Neuronal stem cell (in vitro differentiated cells): ENCODE results near the gene MAP3K12.
A peak's percentile ranks its signal among the peaks of the same experiment; 100 is the strongest.

Source experiments
- DNase-seq: peaks from one replicate; pipeline ENCODE4 v3.0.0-alpha.2; 2013; ENCODE audit warnings: low spot score
- H2AFZ ChIP-seq: one replicate; pipeline ENCODE4 v1.6.1; 2013; ENCODE audit warnings: mild to moderate bottlenecking, low read length, inconsistent platforms
- H2AK5ac ChIP-seq: 2 replicates; pipeline ENCODE4 v1.6.1; 2013; ENCODE audit warnings: low read depth, mild to moderate bottlenecking, inconsistent platforms, low read length, moderate library complexity, mixed read lengths
- H2BK120ac ChIP-seq: 2 replicates; pipeline ENCODE4 v1.6.1; 2013; ENCODE audit warnings: low read depth, mild to moderate bottlenecking, inconsistent platforms, low read length, moderate library complexity, mixed read lengths
- H2BK12ac ChIP-seq: one replicate; pipeline ENCODE4 v1.6.1; 2013; ENCODE audit warnings: low read length, inconsistent platforms
- H2BK15ac ChIP-seq: 2 replicates; pipeline ENCODE4 v1.6.1; 2013; ENCODE audit warnings: mild to moderate bottlenecking, low read length, inconsistent platforms, mixed read lengths
- H2BK5ac ChIP-seq: one replicate; pipeline ENCODE4 v1.6.1; 2013; ENCODE audit warnings: inconsistent platforms, mild to moderate bottlenecking, low read length, moderate library complexity
- H3K14ac ChIP-seq: one replicate; pipeline ENCODE4 v1.6.1; 2013; ENCODE audit warnings: low read length, inconsistent platforms
- H3K18ac ChIP-seq: 2 replicates; pipeline ENCODE4 v1.6.1; 2013; ENCODE audit warnings: low read length, inconsistent platforms
- H3K23ac ChIP-seq: 2 replicates; pipeline ENCODE4 v1.6.1; 2013; ENCODE audit warnings: low read depth, mild to moderate bottlenecking, mixed read lengths, low read length, inconsistent platforms; ENCODE audit not compliant: poor library complexity
- H3K27ac ChIP-seq: replicated peaks from 3 replicates; pipeline ENCODE4 v1.5.1; 2013; ENCODE audit warnings: low read length, inconsistent platforms
- H3K27me3 ChIP-seq, 3 experiments: 2 replicates each; pipeline ENCODE4 v1.6.1; 2013; ENCODE audit warnings: low read length in 3 of 3, mild to moderate bottlenecking in 2 of 3, inconsistent platforms in 1 of 3, low read depth in 1 of 3, mixed read lengths in 1 of 3, moderate library complexity in 1 of 3; ENCODE audit not compliant: control insufficient read depth in 3 of 3, insufficient read depth in 3 of 3
- H3K36me3 ChIP-seq, 2 donors: replicated peaks in 1 of 2; 2 replicates each; pipeline ENCODE4 v1.6.1; 2013; ENCODE audit warnings: low read length in 2 of 2; ENCODE audit not compliant: control insufficient read depth in 2 of 2, insufficient read depth in 2 of 2
- H3K4ac ChIP-seq: 2 replicates; pipeline ENCODE4 v1.6.1; 2013; ENCODE audit warnings: inconsistent platforms, mild to moderate bottlenecking, low read length, moderate library complexity
- H3K4me1 ChIP-seq, 2 donors: 1 replicate in 1 of 2; 2 replicates in 1 of 2; pipeline ENCODE4 v1.6.1; 2013; ENCODE audit warnings: low read length in 2 of 2, low read depth in 1 of 2; ENCODE audit not compliant: control insufficient read depth in 2 of 2, insufficient read depth in 1 of 2
- H3K4me2 ChIP-seq: one replicate; pipeline ENCODE4 v1.6.1; 2013; ENCODE audit warnings: mild to moderate bottlenecking, low read length, inconsistent platforms; ENCODE audit not compliant: insufficient read depth, poor library complexity, severe bottlenecking
- H3K4me3 ChIP-seq, 2 donors: 2 replicates each; pipeline ENCODE4 v1.5.1; 2013; ENCODE audit warnings: low read length in 2 of 2, mild to moderate bottlenecking in 2 of 2, inconsistent platforms in 1 of 2, moderate library complexity in 1 of 2
- H3K79me1 ChIP-seq: one replicate; pipeline ENCODE4 v1.6.1; 2013; ENCODE audit warnings: low read depth, mild to moderate bottlenecking, inconsistent platforms, low read length, moderate library complexity
- H3K9ac ChIP-seq: one replicate; pipeline ENCODE4 v1.6.1; 2013; ENCODE audit warnings: mild to moderate bottlenecking, low read depth, low read length, inconsistent platforms; ENCODE audit not compliant: poor library complexity
- H3K9me3 ChIP-seq, 2 donors: replicated peaks in 1 of 2; 2 replicates each; pipeline versions ENCODE3 to v1.6.1; 2013; ENCODE audit warnings: low read length in 2 of 2, mild to moderate bottlenecking in 2 of 2, inconsistent platforms in 1 of 2, low read depth in 1 of 2, mixed read lengths in 1 of 2, moderate library complexity in 1 of 2; ENCODE audit not compliant: control insufficient read depth in 2 of 2, insufficient read depth in 1 of 2
- H4K8ac ChIP-seq: one replicate; pipeline ENCODE4 v1.6.1; 2013; ENCODE audit warnings: low read depth, mild to moderate bottlenecking, inconsistent platforms, low read length, moderate library complexity
- H4K91ac ChIP-seq: one replicate; pipeline ENCODE4 v1.6.1; 2013; ENCODE audit warnings: low read length, low read depth, mild to moderate bottlenecking, inconsistent platforms; ENCODE audit not compliant: poor library complexity
- WGBS, 2 donors: extraction: QIAGEN DNeasy Blood & Tissue Kit; methylation state at CpG; one replicate each; pipeline ENCODE4 v1.1.7; 2013; ENCODE audit warnings: missing lambda C conversion rate in 2 of 2, mixed read lengths in 1 of 2; ENCODE audit not compliant: insufficient read length in 2 of 2, insufficient replicate concordance in 1 of 2; ENCODE audit errors: extremely low coverage in 2 of 2; 5-methylcytosine and 5-hydroxymethylcytosine counted together

MAP3K12 gene

DNA sequence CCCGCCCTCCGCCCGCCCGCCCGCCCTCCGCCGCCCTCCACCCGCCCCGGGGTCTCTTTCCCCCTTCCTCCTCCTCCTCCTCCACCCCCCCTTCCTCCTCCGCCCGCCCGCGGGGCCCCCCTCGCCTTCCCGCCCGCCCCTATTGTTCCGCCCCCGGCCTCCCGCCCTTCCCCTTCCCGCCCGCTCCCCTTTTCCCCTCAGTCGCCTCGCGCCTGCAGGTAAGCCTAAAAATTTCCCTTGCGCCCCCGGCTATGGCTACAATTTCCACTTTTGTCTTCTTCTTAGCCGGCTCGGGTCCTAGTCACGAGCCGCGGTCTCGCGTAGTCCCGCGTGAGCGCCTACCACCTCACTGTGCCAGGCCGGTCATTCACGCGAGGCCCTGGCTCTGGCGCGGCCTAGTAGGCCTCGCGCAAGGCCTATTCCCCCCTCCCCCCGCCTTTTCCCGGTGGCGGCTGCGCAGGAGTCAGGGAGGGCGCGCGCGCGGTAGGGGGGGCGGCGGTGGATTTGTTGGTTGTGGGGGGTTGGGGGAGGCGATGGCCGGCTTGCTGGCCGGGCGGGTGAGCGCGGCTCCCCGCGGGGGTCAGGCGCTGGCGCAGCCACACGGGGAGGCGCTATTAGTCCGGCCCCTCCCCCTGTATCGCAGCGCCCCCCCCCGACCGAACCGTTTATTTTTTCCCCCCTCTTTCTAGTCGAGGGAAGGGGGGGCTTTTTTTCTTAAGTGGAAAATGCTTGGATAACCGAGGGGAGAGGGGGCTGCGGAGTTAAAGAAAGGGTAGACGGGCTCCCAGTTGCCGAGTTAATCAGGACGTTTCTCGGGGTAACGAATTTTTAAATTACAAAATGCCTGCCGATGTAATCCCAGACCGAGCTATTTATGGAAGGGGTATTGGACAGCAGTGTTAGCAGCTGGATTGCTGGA lies 46.8 kb downstream of the MAP3K12 start:
- Histone ChIP-seq H2AK5ac (peak overlapping the region; percentile 97), H3K9ac (peak overlapping the region; percentile 97), H3K27me3 (no peaks in the 10 kb centered on the region), H3K36me3 (peaks cover 27 to 53% of the 10 kb centered on the region in 2 donors), H3K4me2 (peak overlapping the region; percentile 36), H2BK15ac (no peak overlapping the region), H3K79me1 (no peaks in the 10 kb centered on the region), H4K8ac (no peak overlapping the region), H2AFZ (peak overlapping the region; percentile 61), H3K14ac (peak overlapping the region; percentile 71), H3K4me1 (peaks cover 2 to 16% of the 10 kb centered on the region in 2 donors), H2BK12ac (no peak overlapping the region), H3K9me3 (peaks cover 0 to 2% of the 10 kb centered on the region in 2 donors), H2BK120ac (peak overlapping the region; percentile 99), H3K27ac (peak overlapping the region; percentile 98), H2BK5ac (no peak overlapping the region), H3K4me3 (peak overlapping the region; percentile 95 to 100), H4K91ac (peak overlapping the region; percentile 79), H3K23ac (peak overlapping the region; percentile 96), H3K18ac (peak overlapping the region; percentile 99), H3K4ac (peak overlapping the region; percentile 10)
- WGBS, 2 donors: no CpG with 5 or more reads among the region's 82 CpGs
- DNase-seq: peak; percentile 92

DNA sequence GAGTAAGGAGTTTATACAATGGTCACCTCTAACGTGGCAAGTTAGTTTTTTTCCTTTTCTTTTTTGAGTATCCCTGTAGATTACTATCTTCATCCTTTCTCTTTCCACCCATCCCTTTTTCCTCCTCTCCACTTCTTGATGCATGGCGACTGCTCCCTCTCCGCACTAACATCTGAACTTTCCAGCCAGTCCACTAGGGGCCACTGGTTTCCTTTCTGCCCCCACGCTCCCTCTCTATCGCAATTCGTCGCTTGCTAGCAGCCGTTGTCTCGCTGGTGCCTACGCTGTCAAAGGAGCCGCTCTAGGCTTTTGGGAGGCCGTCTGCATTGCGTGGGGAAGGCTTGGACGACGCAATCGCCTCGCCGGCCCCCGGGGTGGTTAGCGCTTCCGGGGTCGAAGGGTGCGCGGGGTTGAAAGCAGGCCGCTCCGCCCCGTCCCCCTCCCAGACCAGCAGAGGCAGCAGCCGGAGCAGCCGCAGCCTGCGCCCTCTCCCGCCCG lies 47.5 kb downstream of the MAP3K12 start, which contains the start of gene PCBP2:
TSS of gene PCBP2 (plus strand) at position 442 of the 498 bp plus-strand sequence. CDS start 2,699 bp downstream, outside the sequence.
- H3K36me3 ChIP-seq: peaks cover 21 to 46% of the 10 kb centered on the region in 2 donors
- no CpG with 5 or more reads among the region's 32 CpGs for WGBS, 2 donors
- no peak within 1 kb of the TSS for H4K8ac ChIP-seq
- peak within 1 kb of the TSS; percentile 65 for H2AFZ ChIP-seq
- H3K4me3 ChIP-seq: peak within 1 kb of the TSS; percentile 95 to 100
- peak within 1 kb of the TSS; percentile 71 for H3K14ac ChIP-seq
- peaks cover 0 to 2% of the 10 kb centered on the region in 2 donors for H3K9me3 ChIP-seq
- peak within 1 kb of the TSS; percentile 79 for H4K91ac ChIP-seq
- peak within 1 kb of the TSS; percentile 36 for H3K4me2 ChIP-seq
- no peak within 1 kb of the TSS for H2BK12ac ChIP-seq
- H3K27ac ChIP-seq: peak within 1 kb of the TSS; percentile 98
- H2AK5ac ChIP-seq: peak within 1 kb of the TSS; percentile 97
- DNase-seq: peak; percentile 99
- H3K27me3 ChIP-seq: no peaks in the 10 kb centered on the region
- peak within 1 kb of the TSS; percentile 99 for H3K18ac ChIP-seq
- H3K4ac ChIP-seq: peak within 1 kb of the TSS; percentile 10
- peak within 1 kb of the TSS; percentile 96 for H3K23ac ChIP-seq
- H3K4me1 ChIP-seq: peaks cover 2 to 16% of the 10 kb centered on the region in 2 donors
- peak within 1 kb of the TSS; percentile 99 for H2BK120ac ChIP-seq
- no peaks in the 10 kb centered on the region for H3K79me1 ChIP-seq
- peak within 1 kb of the TSS; percentile 97 for H3K9ac ChIP-seq
- H2BK5ac ChIP-seq: no peak within 1 kb of the TSS
- no peak within 1 kb of the TSS for H2BK15ac ChIP-seq

DNA sequence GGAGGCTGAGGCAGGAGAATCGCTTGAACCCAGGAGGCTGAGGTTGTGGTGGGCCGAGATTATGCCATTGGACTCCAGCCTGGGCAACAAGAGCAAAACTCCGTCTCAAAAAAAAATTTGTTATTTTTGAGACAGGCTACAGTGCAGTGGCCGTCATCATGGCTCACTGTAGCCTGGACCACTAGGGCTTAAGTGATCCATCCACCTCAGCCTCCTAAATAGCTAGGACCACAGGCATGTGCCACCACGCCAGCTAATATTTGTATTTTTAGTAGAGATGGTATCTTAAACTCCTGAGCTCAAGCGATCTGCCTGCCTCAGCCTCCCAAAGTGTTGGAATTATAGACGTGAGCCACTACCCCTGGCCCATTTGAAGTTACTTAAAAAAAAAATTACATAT lies 48.3 kb downstream of the MAP3K12 start:
- Histone ChIP-seq H3K36me3 (peaks cover 16 to 43% of the 10 kb centered on the region in 2 donors), H3K27me3 (no peaks in the 10 kb centered on the region), H2BK5ac (no peak overlapping the region), H3K18ac (no peak overlapping the region), H3K4me3 (no peak overlapping the region), H3K23ac (no peak overlapping the region), H4K91ac (no peak overlapping the region), H3K9ac (no peak overlapping the region), H4K8ac (no peak overlapping the region), H3K9me3 (peaks cover 0 to 2% of the 10 kb centered on the region in 2 donors), H2BK120ac (no peak overlapping the region), H3K4me2 (no peak overlapping the region), H3K4me1 (peaks cover 2 to 16% of the 10 kb centered on the region in 2 donors), H2AFZ (no peak overlapping the region), H3K14ac (no peak overlapping the region), H3K4ac (no peak overlapping the region), H2BK15ac (no peak overlapping the region), H2AK5ac (no peak overlapping the region), H2BK12ac (no peak overlapping the region), H3K27ac (no peak overlapping the region), H3K79me1 (no peaks in the 10 kb centered on the region)
- no peak for DNase-seq
- WGBS, 2 donors: no CpG with 5 or more reads among the region's 7 CpGs
